NCI-H146 (cell line): Measurements from ENCODE around the gene USP17L10.
"Not testable (repeated sequence)": the region's sequence is repeated elsewhere in the genome, so short reads cannot be mapped to it uniquely, and the experiment has no call there.

Experiments
- DNase-seq: peaks from one replicate; lab custom pipeline; 2025; lab: John Stamatoyannopoulos, UW

USP17L10 gene, protein sequence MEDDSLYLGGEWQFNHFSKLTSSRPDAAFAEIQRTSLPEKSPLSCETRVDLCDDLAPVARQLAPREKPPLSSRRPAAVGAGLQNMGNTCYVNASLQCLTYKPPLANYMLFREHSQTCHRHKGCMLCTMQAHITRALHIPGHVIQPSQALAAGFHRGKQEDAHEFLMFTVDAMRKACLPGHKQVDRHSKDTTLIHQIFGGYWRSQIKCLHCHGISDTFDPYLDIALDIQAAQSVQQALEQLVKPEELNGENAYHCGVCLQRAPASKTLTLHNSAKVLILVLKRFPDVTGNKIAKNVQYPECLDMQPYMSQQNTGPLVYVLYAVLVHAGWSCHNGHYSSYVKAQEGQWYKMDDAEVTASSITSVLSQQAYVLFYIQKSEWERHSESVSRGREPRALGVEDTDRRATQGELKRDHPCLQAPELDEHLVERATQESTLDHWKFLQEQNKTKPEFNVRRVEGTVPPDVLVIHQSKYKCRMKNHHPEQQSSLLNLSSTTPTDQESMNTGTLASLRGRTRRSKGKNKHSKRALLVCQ

DNA sequence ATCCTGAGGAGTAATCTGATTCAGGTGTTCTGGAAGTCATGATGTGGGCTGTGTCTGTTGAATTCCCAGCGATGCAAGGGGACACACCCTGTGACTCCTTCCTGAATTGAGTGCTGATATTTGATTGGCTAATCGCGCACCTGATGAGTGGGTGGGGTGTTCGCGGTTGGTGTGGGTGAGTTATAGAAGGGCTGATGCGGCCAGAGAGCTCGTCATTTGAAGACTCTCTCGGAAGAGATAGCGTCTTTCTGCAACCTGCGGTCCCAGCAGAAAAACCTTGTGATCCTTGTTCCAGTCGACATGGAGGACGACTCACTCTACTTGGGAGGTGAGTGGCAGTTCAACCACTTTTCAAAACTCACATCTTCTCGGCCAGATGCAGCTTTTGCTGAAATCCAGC lies at the start of gene USP17L10:
USP17L10 (plus strand) TSS at position 301 of the 400 bp plus-strand sequence; CDS start at position 301, 0 bp downstream.
- not testable (repeated sequence) for DNase-seq

DNA sequence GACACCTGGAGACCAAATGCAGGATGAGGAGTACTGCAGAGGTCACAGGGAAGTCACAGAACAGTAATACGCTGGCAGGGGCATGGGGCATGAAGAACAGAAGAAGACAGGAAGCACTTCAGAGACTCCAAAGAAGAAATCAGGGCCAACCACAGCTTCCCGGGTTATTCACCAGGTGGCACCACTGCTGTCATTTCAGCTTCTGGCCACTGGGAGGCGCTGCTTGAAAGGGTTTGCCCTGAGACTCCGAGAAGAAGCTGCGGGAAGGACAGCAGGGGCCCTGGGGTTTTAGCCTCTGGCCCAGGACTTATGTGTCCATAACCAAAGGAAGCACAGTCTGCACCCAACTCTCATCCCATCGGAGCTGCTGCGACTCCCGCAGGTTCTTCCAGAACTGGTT lies 44.5 kb upstream of the USP17L10 start:
- not testable (repeated sequence) for DNase-seq

DNA sequence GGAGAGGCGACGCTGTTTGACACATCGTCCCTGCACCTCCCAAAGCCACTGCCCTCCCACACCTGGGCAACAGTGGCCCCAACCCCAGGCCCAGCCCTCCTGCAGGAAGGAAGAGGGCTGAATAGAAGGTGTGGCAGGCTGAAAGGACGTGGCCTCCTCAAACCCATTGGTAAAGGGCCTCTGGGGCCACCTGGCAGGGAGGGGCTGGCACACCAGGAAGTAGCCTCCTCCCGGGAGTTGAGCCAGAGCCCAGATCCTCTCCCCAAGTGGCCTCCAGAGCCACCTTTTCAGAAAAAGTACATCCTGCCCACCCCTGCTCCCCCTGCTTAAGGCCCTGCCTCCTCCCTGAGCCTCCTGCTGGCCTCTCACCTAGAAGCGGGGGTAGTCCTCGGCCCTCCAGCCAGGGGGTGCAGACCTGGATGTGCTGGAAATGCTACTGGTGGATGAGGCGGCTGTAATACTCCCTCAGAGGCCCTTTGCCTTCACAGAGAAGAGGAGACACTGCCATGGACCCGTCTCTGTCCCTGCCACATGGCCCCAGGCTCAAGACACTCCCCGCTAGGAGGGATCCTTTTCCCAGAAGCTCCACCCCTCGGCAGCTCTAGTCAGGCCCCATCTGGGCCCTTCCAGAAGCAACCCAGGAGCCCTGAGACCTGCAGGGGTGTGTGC lies 40.5 kb upstream of the USP17L10 start, which contains the start of gene FAM90A26:
FAM90A26 (plus strand) TSS at position 619 of the 669 bp plus-strand sequence. CDS start 2,764 bp downstream, outside the sequence.
- not testable (repeated sequence) for DNase-seq

GRCh38 chr4:9214701-9215100 lies 4.2 kb downstream of the USP17L10 start:
- not testable (repeated sequence) for DNase-seq

DNA sequence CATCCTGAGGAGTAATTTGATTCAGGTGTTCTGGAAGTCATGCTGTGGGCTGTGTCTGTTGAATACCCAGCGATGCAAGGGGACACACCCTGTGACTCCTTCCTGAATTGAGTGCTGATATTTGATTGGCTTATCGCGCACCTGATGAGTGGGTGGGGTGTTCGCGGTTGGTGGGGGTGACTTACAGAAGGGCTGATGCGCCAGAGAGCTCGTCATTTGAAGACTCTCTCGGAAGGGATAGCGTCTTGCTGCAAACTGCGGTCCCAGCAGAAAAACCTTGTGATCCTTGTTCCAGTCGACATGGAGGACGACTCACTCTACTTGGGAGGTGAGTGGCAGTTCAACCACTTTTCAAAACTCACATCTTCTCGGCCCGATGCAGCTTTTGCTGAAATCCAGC lies 4.6 kb downstream of the USP17L10 start, which contains the start of gene USP17L11:
USP17L11 (plus strand) TSS at position 301 of the 400 bp plus-strand sequence; CDS start at position 301, 0 bp downstream.
- DNase-seq: not testable (repeated sequence)

GRCh38 chr4:9219852-9220251 lies 9.4 kb downstream of the USP17L10 start, which contains the start of gene USP17L12:
Gene USP17L12, plus strand, starts transcription at chr4:9220152. Its CDS starts 0 bp downstream, at chr4:9220152.
- DNase-seq: not testable (repeated sequence)

DNA sequence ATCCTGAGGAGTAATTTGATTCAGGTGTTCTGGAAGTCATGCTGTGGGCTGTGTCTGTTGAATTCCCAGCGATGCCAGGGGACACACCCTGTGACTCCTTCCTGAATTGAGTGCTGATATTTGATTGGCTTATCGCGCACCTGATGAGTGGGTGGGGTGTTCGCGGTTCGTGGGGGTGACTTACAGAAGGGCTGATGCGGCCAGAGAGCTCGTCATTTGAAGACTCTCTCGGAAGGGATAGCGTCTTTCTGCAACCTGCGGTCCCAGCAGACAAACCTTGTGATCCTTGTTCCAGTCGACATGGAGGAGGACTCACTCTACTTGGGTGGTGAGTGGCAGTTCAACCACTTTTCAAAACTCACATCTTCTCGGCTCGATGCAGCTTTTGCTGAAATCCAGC lies 14.1 kb downstream of the USP17L10 start, which contains the start of gene USP17L13:
USP17L13 (plus strand) TSS at position 301 of the 400 bp plus-strand sequence; CDS start at position 301, 0 bp downstream.
- DNase-seq: not testable (repeated sequence)

- not testable (repeated sequence) for DNase-seq
Measured at GRCh38 chr4:9230249-9230648, 19.8 kb downstream of the USP17L10 start.

GRCh38 chr4:9234085-9234484 lies 23.6 kb downstream of the USP17L10 start, which contains the start of gene USP17L15:
Gene USP17L15, plus strand, starts transcription at chr4:9234385. Its CDS starts 0 bp downstream, at chr4:9234385.
- not testable (repeated sequence) for DNase-seq

GRCh38 chr4:9238461-9238860 lies 28.0 kb downstream of the USP17L10 start:
- DNase-seq: not testable (repeated sequence)

- not testable (repeated sequence) for DNase-seq
Measured at GRCh38 chr4:9243579-9243978, 33.1 kb downstream of the USP17L10 start, which contains the start of gene USP17L17. Gene USP17L17, plus strand, starts transcription at chr4:9243879. Its CDS starts 0 bp downstream, at chr4:9243879.

DNA sequence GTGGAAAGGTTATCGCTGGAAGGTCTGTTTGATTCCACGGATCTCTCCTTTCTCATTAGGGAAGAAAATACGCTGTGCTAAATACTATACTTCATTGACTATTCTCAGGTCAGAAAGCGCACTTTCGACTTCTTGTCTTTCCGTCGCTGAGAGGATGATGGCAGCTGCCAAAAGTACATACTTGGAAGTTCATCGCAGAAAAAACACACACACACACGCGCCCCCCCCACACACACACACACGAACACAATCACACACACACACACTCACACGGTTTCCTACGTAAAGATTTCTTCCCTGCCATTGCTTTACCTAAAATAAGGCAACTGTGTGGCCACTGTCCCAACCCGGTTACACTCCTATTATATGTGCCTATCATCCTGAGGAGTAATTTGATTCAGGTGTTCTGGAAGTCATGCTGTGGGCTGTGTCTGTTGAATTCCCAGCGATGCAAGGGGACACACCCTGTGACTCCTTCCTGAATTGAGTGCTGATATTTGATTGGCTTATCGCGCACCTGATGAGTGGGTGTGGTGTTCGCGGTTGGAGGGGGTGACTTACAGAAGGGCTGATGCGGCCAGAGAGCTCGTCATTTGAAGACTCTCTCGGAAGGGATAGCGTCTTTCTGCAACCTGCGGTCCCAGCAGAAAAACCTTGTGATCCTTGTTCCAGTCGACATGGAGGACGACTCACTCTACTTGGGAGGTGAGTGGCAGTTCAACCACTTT lies 37.7 kb downstream of the USP17L10 start, which contains the start of gene USP17L18:
USP17L18 (plus strand) TSS at position 678 of the 728 bp plus-strand sequence; CDS start at position 678, 0 bp downstream.
- DNase-seq: not testable (repeated sequence)

GRCh38 chr4:9253078-9253477 lies 42.6 kb downstream of the USP17L10 start, which contains the start of gene USP17L19:
Gene USP17L19, plus strand, starts transcription at chr4:9253378. Its CDS starts 0 bp downstream, at chr4:9253378.
- not testable (repeated sequence) for DNase-seq

DNA sequence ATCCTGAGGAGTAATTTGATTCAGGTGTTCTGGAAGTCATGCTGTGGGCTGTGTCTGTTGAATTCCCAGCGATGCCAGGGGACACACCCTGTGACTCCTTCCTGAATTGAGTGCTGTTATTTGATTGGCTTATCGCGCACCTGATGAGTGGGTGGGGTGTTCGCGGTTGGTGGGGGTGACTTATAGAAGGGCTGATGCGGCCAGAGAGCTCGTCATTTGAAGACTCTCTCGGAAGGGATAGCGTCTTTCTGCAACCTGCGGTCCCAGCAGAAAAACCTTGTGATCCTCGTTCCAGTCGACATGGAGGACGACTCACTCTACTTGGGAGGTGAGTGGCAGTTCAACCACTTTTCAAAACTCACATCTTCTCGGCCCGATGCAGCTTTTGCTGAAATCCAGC lies 47.4 kb downstream of the USP17L10 start, which contains the start of gene USP17L20:
USP17L20 (plus strand) TSS at position 301 of the 400 bp plus-strand sequence; CDS start at position 301, 0 bp downstream.
- DNase-seq: not testable (repeated sequence)
